GM12891 (cell line): ENCODE data around the gene GTPBP8.

Source experiments
- POLR2A ChIP-seq: IDR thresholded peaks from 2 replicates; pipeline ENCODE4 v1.6.1; 2011; ENCODE audit warnings: low read depth, low read length, control low read depth
- POLR2AphosphoS5 ChIP-seq: IDR thresholded peaks from 2 replicates; pipeline ENCODE4 v1.6.1; 2011; ENCODE audit warnings: low read depth, low read length, control low read depth
- SPI1 ChIP-seq: IDR thresholded peaks from 2 replicates; pipeline ENCODE4 v1.6.1; 2011; ENCODE audit warnings: low read depth, low read length, control low read depth
- TAF1 ChIP-seq: IDR thresholded peaks from 2 replicates; pipeline ENCODE4 v1.6.1; 2011; ENCODE audit warnings: low read depth, low read length, control low read depth

- TF ChIP-seq SPI1 (no peak), POLR2AphosphoS5 (no peak), POLR2A (no peak), TAF1 (no peak)
Measured at GRCh38 chr3:113021471-113021870, 30.7 kb downstream of the GTPBP8 start.
